ENCODE results near the gene ZSCAN9. TPM values are rescaled to one million over a fixed set of nuclear protein-coding genes. Genes with fewer than 3 reads are reported as not detected.

The ZSCAN9 gene
- total RNA-seq, 1 experiment from 2014 or later: 13.9 TPM

DNA sequence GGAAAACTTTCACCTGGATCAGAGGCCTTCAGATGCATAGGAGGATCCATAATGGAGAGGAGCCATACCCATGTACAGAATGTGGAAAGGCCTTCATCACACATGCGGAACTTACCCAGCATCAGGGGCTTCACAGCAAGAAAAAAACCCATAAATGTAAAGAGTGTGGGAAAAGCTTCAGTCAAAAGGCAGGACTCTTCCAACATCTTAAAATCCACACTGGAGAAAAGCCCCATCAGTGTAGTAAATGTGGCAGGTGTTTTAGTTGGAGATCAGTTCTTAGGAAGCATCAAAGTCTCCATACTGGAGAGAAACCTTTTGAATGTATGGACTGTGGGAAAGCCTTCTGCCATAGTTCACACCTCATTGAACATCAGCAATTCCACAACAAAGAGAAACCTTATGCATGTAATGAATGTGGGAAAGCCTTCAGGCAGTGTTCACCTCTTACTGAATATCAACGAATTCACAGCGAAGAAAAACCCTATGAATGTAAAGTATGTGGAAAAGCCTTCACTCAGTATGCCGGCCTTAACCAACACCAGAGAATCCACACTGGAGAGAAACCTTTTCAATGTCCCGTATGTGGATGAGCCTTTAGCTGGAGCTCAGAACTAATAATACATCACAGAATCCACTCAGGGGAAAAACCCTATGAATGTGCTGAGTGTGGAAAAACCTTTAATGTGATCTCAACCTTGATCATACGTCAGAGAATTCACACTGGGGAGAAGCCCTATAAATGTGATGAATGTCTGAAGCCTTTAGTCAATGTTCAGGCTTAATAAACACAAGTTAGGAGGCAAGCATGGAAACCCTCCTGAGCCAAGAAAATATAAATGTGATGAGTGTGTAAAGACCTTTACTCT is 36.7 kb upstream of the ZSCAN9 start:
- POLR2A ChIA-PET: no interaction called here
- no peak overlapping the region for H3K4me3 ChIP-seq (ENCODE audit: low read depth, low read length)
- no peaks in the 10 kb centered on the region for H3K4me1 ChIP-seq
- no TSS peak for BruUV-seq (replicated peaks)
- Mint-ChIP-seq H3K27ac (ENCODE audit: unreplicated experiment) (no peak overlapping the region), H3K9me3 (ENCODE audit: unreplicated experiment) (peaks cover 30% of the 10 kb centered on the region), H3K4me3 (ENCODE audit: unreplicated experiment) (no peak overlapping the region), H3K36me3 (ENCODE audit: insufficient read depth, unreplicated experiment) (no peaks in the 10 kb centered on the region), H3K4me1 (ENCODE audit: low read depth, unreplicated experiment) (no peaks in the 10 kb centered on the region), H3K27me3 (ENCODE audit: insufficient read depth, unreplicated experiment) (no peaks in the 10 kb centered on the region)
- CTCF ChIA-PET: no interaction called here
- H3K9me3 ChIP-seq: peaks cover 14% of the 10 kb centered on the region; the same call in 1 of the 2 replicates
- intact Hi-C loops (cut with micrococcal nuclease; ENCODE audit: unreplicated experiment): no loop called here
- no peaks in the 10 kb centered on the region for H3K36me3 ChIP-seq (ENCODE audit: control insufficient read depth, insufficient read depth, low read length)
- TF ChIP-seq, protein P1, sequence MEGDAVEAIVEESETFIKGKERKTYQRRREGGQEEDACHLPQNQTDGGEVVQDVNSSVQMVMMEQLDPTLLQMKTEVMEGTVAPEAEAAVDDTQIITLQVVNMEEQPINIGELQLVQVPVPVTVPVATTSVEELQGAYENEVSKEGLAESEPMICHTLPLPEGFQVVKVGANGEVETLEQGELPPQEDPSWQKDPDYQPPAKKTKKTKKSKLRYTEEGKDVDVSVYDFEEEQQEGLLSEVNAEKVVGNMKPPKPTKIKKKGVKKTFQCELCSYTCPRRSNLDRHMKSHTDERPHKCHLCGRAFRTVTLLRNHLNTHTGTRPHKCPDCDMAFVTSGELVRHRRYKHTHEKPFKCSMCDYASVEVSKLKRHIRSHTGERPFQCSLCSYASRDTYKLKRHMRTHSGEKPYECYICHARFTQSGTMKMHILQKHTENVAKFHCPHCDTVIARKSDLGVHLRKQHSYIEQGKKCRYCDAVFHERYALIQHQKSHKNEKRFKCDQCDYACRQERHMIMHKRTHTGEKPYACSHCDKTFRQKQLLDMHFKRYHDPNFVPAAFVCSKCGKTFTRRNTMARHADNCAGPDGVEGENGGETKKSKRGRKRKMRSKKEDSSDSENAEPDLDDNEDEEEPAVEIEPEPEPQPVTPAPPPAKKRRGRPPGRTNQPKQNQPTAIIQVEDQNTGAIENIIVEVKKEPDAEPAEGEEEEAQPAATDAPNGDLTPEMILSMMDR (IDR thresholded peaks at IDR 0.05; ENCODE audit: insufficient read depth in 1 of 2, low read depth in 1 of 2, low read length in 1 of 2, severe bottlenecking in 1 of 2, unreplicated experiment in 1 of 2): no peak
- DNase-seq: no peak
- H3K27me3 ChIP-seq (replicated peaks; ENCODE audit: control insufficient read depth, insufficient read depth, low read length): no peaks in the 10 kb centered on the region

DNA sequence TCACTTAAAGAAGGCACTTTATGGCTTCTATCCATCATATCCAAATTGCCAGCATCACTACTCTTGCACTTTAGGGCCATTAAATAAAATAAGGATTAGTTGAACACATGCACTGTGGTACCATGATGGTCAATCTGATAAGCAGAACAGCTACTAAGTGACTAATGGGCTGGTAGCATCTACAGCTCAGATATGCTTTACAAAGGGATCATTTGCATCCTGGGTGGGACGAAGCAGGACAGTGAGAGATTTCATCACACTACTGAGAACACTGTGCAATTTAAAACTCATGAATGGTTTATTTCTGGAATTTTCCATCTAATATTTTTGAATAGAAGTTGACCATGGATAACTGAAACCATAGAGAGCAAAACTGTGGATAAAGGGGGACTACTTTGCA is 25.1 kb upstream of the ZSCAN9 start:
- H3K27me3 Mint-ChIP-seq (ENCODE audit: insufficient read depth, unreplicated experiment): no peaks in the 10 kb centered on the region
- BruUV-seq (replicated peaks): no TSS peak
- H3K4me1 Mint-ChIP-seq (ENCODE audit: low read depth, unreplicated experiment): no peaks in the 10 kb centered on the region
- no peak for DNase-seq
- no peak overlapping the region for H3K27ac Mint-ChIP-seq (ENCODE audit: unreplicated experiment)
- intact Hi-C loops (cut with micrococcal nuclease; ENCODE audit: unreplicated experiment): no loop called here
- no peaks in the 10 kb centered on the region for H3K27me3 ChIP-seq (replicated peaks; ENCODE audit: control insufficient read depth, insufficient read depth, low read length)
- no peak overlapping the region for H3K4me3 Mint-ChIP-seq (ENCODE audit: unreplicated experiment)
- H3K4me3 ChIP-seq (ENCODE audit: low read depth, low read length): no peak overlapping the region
- H3K36me3 ChIP-seq (ENCODE audit: control insufficient read depth, insufficient read depth, low read length): no peaks in the 10 kb centered on the region
- no peaks in the 10 kb centered on the region for H3K4me1 ChIP-seq
- POLR2A ChIA-PET: no interaction called here
- no peaks in the 10 kb centered on the region for H3K36me3 Mint-ChIP-seq (ENCODE audit: insufficient read depth, unreplicated experiment)
- peaks cover 16% of the 10 kb centered on the region for H3K9me3 Mint-ChIP-seq (ENCODE audit: unreplicated experiment)
- CTCF ChIA-PET: no interaction called here
- TF ChIP-seq, protein P1 (IDR thresholded peaks at IDR 0.05; ENCODE audit: insufficient read depth in 1 of 2, low read depth in 1 of 2, low read length in 1 of 2, severe bottlenecking in 1 of 2, unreplicated experiment in 1 of 2): no peak
- no peaks in the 10 kb centered on the region for H3K9me3 ChIP-seq

DNA sequence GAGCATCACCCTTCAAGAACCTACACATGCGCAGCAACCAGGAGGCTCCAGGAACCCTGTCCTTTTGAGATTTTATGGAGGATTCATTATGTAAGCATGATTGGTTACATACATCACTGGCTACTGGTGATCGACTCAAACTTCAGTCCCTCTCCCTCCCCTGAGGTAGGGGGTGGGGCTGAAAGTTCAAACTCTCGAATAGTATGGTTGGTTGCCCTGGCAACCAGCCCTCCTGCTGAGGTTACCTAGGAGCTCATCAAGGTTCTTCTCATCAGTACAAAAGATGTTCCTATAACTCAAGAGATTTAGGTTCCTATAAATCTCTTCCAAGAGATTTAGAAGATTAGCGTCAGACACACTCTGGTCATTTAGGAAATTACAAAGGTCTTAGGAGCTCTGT is 21.9 kb upstream of the ZSCAN9 start:
- POLR2A ChIA-PET: no interaction called here
- CTCF ChIA-PET: no interaction called here
- no peak overlapping the region for H3K4me3 Mint-ChIP-seq (ENCODE audit: unreplicated experiment)
- H3K9me3 Mint-ChIP-seq (ENCODE audit: unreplicated experiment): peaks cover 7% of the 10 kb centered on the region
- no peaks in the 10 kb centered on the region for H3K9me3 ChIP-seq
- DNase-seq: no peak
- BruUV-seq (replicated peaks): no TSS peak
- no peaks in the 10 kb centered on the region for H3K36me3 Mint-ChIP-seq (ENCODE audit: insufficient read depth, unreplicated experiment)
- H3K4me1 ChIP-seq: no peaks in the 10 kb centered on the region
- H3K4me1 Mint-ChIP-seq (ENCODE audit: low read depth, unreplicated experiment): no peaks in the 10 kb centered on the region
- intact Hi-C loops (cut with micrococcal nuclease; ENCODE audit: unreplicated experiment): no loop called here
- no peaks in the 10 kb centered on the region for H3K27me3 ChIP-seq (replicated peaks; ENCODE audit: control insufficient read depth, insufficient read depth, low read length)
- no peak overlapping the region for H3K27ac Mint-ChIP-seq (ENCODE audit: unreplicated experiment)
- TF ChIP-seq, protein P1 (IDR thresholded peaks at IDR 0.05; ENCODE audit: insufficient read depth in 1 of 2, low read depth in 1 of 2, low read length in 1 of 2, severe bottlenecking in 1 of 2, unreplicated experiment in 1 of 2): no peak
- H3K4me3 ChIP-seq (ENCODE audit: low read depth, low read length): no peak overlapping the region
- H3K27me3 Mint-ChIP-seq (ENCODE audit: insufficient read depth, unreplicated experiment): peaks cover 4% of the 10 kb centered on the region
- H3K36me3 ChIP-seq (ENCODE audit: control insufficient read depth, insufficient read depth, low read length): no peaks in the 10 kb centered on the region

Measured in Caco-2 (cell line).